Fibroblast of peridontal ligament (primary cell): ENCODE data around the gene ZNF276.
"Not testable (repeated sequence)": the region's sequence is repeated elsewhere in the genome, so short reads cannot be mapped to it uniquely, and the experiment has no call there.

Experiments used
- DNase-seq: peaks from one replicate; pipeline ENCODE4 v3.0.0-alpha.2; 2010; ENCODE audit errors: extremely low read depth

The ZNF276 gene

DNA sequence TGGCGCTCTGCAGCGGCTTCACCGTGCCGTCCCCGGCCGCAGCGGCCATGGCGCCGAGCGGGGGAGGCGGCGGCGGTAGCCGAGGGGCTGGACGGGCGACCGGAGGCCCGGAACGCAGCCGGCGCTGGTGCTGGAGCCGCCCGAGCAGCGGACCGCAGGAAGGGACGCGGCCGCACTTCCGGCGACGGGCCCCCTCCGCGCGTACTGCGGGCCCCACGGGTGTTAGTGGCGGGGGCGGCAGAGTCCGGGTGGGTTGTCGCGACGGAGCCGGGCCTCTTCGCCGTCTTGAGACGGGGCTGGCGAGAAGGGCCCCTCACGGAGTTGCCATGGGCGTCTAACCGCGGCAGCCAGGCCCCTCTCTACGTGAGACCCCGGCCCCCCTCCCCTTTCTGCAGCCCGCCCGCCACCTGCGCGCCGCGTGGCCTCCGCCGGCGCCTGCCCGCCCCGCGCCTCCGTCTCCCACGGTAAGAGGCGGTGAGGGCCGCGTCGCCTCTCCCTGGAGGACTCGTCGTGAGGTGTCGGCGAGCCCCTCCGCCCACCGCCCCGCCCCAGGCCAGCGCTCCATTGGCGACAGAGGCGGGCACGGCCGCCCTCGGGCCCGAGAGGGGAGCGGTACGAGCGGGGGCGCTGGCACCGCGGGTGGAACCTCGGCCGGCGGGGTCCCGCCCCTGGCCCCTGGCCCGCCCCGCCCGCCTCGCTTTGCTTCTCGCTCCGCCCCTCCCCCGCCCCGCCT, at the start of gene ZNF276, which contains the start of gene VPS9D1:
TSS of gene ZNF276 (plus strand) at position 725 of the 733 bp plus-strand sequence. CDS start 104 bp downstream, outside the sequence.
TSS of gene VPS9D1 (minus strand) at position 86 of the 733 bp plus-strand sequence. CDS start at position 49, 37 bp downstream.
- DNase-seq = peak; percentile 63

- DNase-seq = not testable (repeated sequence)
Observed at GRCh38 chr16:89671565-89671964, 49.8 kb upstream of the ZNF276 start.

DNA sequence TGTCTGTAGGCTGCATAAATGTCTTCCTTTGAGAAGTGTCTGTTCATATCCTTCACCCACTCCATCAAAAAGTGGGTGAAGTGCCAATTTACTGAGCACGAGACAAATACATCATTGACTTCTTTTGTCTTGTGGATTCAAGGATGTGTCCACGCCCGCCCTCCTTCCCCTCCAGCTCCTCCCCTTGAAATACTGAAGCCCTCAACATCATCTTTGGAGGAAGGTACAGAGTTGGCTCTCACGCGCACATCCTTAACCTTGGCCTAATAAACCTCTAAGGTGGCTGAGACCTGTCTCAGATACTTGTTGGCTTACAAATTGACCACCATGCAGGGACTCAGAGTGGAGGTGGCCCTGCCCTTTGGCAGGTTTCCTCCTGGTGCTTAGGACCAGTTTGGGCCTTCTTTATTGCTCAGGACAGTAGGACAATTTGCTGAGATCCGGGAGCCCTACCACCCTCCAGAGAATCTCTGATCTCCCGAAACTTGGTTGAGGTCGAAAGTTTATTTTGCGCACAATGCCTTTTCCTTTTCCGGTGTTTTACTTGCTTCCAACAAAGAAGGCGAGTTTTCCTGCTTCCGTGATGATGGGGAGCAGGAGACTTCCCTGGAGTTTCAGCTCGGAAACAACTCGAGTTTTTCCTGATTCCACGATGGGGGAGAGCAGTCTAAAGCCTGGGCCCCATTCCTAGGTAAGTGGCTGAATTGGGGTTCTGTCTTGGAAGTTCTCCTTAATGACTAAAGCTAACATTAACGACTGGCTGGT, 49.0 kb upstream of the ZNF276 start:
- DNase-seq = no peak

- DNase-seq = no peak
Observed at GRCh38 chr16:89678258-89678657, 43.1 kb upstream of the ZNF276 start.

DNA sequence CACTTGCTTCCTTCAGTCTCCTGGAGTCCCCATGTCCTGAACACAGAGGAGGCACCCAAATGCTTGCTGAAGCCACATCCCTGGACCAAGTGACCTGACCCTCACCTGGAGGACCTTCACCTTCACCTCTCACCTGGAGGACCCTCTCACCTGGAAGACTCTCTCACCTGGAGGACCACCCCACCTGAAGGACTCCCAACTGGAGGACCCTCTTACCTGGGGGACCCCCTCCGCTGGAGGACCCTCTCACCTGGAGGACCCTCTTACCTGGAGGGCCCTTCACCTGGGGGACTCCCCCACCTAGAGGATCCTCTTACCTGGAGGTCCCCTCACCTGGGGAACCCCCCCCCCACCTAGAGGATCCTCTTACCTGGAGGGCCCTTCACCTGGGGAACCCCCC, 35.4 kb upstream of the ZNF276 start:
- no peak for DNase-seq

DNA sequence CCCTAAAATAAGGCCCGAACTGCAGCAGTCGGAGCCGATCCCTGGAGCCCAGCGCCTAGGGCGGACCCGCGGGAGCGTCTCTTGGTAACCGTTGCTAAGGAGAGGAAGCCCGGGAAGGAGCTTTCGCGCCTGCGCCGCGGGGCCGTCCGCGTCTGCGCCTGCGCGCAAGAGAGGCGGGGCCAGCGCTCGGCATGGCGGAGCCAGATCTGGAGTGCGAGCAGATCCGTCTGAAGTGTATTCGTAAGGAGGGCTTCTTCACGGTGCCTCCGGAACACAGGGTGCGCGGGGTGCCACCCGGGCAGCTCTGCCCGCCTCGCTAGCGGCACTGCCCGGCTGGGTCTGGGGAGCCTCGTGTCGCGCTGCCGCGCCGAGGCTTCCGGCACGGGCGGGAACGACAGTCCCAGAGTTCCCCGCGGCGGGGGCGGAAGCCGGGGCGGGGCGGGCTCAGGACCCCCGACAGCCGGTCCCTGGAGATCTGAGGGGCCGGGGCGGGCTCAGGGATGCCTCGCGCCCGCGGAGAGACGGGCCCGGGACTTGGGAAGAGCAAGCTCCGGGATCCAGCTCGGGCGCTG, 34.7 kb upstream of the ZNF276 start, which contains the start of gene CDK10:
TSS of gene CDK10 (plus strand) at position 170 of the 572 bp plus-strand sequence. CDS start at position 192, 22 bp downstream.
- peak; percentile 84 for DNase-seq

GRCh38 chr16:89687092-89687940, 34.0 kb upstream of the ZNF276 start:
- peak; percentile 26 for DNase-seq

- no peak for DNase-seq
Observed at GRCh38 chr16:89688395-89688794, 32.9 kb upstream of the ZNF276 start.

GRCh38 chr16:89689142-89689541, 32.2 kb upstream of the ZNF276 start:
- no peak for DNase-seq

DNA sequence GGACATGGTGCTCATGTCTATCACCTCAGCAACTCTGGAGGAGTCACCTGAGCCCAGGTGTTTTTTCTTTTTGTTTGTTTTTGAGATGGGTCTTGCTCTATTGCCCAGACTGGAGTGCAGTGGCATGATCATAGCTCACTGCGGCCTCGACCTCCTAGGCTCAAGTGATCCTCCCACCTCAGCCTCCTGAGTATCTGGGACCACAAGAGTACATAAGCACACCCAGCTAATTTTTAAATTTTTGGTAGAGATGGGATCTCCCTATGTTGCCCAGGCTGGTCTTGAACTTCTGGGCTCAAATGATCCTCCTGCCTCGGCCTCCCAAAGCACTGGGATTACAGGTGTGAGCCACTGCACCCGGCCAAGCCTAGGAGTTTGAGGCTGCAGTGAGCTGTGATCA, 31.7 kb upstream of the ZNF276 start:
- not testable (repeated sequence) for DNase-seq

- DNase-seq = no peak
Observed at GRCh38 chr16:89690392-89690901, 30.9 kb upstream of the ZNF276 start.

DNA sequence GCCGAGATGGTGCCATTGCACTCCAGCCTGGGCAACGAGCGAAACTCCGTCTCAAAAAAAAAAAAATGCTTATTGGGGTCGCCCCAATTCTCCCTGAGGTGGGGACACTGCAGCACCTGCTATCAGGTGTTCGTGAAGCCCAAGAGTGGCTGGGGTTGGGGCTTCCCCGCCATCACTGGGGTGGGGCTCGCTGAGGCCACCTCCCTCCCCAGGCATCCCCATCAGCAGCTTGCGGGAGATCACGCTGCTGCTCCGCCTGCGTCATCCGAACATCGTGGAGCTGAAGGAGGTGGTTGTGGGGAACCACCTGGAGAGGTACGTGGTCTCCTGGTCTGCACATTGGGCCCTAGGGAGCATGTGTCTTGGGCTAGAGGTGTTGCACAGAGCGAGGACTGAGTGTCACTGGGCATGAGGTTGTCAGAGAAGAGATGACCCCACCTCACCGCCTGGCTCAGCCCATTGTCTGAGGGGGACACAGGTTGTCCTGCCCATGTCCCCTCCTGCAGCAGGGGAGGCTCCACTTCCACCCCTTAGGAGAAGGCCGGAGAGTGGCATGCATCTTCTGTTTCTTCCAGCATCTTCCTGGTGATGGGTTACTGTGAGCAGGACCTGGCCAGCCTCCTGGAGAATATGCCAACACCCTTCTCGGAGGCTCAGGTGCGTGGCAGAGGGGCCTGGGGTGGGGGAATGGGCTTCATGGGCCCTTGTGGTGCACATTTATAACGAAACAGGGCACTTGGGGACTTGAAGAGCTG, 29.9 kb upstream of the ZNF276 start:
- DNase-seq = no peak

DNA sequence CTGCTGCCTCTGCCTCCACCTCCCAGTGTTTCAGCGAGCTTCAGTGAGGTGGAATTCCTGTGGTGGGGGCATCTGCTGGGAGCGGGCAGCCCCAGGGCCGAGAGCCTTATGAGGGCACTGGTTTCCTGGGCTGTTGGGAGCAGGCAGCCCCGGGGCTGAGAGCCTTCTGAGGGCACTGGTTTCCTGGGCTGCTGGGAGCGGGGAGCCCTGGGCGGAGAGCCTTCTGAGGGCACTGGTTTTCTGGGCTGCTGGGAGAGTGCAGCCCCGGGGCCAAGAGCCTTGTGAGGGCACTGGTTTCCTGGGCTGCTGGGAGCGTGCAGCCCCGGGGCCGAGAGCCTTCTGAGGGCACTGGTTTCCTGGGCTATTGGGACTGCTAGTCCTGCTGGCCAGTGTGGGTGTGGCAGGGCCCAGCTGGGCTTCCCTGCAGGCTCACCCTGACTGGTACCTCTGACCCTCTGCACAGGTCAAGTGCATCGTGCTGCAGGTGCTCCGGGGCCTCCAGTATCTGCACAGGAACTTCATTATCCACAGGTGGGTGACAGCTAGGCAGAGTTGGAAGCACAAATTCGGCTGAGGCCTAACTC, 29.3 kb upstream of the ZNF276 start:
- no peak for DNase-seq

GRCh38 chr16:89693289-89693731, 28.0 kb upstream of the ZNF276 start:
- no peak for DNase-seq

DNA sequence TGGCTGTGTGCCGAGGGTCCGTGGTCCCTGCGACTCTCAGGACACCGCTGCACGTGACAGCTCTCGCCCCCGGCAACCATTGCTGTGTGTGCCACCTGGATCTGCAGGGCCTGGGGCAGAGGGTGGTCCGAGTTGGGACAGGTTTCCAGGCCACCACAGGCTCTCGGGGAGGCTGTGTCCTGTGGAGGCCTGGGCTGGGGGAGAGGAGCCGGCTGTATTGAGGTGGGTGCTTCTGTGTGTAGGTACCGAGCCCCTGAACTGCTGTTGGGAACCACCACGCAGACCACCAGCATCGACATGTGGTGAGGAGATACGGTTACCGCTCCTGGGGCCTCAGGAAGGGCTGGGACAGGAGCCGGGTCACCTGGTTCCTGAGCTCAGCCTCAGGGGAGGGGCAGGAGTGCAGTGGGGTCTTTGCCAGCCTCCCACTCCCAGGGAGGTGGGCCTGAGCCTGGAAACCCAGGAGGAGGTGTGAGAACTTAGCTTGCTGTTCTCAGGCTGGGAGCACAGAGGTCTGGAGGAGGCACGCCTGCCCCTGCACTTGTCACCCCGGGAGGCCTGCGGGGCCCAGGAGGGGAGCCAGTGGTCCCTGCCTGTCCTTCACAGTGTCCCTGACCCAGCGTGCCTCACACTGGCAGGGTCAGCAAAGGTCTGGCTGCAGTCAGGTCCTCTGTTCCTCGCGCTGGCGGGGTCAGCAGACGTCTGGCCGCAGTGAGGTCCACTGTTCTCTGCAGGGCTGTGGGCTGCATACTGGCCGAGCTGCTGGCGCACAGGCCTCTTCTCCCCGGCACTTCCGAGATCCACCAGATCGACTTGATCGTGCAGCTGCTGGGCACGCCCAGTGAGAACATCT, 27.2 kb upstream of the ZNF276 start:
- DNase-seq = no peak

GRCh38 chr16:89694784-89695085, 26.6 kb upstream of the ZNF276 start:
- not testable (repeated sequence) for DNase-seq

DNA sequence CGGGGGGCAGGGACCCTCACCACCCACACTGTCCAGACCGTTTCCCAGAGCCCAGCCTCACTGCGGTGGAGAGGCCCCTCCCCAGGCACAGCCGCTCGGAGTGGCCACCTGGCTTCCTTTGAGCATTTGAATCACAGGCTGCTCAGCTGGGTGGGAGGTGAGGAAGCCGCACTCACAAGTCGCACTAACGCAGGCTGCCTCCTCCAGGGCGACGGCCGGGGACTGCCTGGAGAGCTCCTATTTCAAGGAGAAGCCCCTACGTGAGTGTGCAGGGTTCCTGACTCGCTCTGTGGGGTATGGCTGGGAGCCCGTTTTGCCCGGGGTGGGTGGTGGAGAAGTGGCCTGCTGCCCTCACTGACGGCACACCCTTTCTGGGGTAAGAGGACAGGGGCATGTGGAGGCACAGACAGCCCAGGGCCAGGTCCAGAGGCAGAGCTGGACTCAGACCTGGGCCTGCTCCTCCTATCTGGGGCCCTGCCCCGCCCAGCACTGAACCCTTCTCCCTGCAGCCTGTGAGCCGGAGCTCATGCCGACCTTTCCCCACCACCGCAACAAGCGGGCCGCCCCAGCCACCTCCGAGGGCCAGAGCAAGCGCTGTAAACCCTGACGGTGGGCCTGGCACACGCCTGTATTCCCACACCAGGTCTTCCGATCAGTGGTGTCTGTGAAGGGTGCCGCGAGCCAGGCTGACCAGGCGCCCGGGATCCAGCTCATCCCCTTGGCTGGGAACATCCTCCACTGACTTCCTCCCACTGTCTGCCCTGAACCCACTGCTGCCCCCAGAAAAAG, 26.1 kb upstream of the ZNF276 start:
- DNase-seq = no peak

DNA sequence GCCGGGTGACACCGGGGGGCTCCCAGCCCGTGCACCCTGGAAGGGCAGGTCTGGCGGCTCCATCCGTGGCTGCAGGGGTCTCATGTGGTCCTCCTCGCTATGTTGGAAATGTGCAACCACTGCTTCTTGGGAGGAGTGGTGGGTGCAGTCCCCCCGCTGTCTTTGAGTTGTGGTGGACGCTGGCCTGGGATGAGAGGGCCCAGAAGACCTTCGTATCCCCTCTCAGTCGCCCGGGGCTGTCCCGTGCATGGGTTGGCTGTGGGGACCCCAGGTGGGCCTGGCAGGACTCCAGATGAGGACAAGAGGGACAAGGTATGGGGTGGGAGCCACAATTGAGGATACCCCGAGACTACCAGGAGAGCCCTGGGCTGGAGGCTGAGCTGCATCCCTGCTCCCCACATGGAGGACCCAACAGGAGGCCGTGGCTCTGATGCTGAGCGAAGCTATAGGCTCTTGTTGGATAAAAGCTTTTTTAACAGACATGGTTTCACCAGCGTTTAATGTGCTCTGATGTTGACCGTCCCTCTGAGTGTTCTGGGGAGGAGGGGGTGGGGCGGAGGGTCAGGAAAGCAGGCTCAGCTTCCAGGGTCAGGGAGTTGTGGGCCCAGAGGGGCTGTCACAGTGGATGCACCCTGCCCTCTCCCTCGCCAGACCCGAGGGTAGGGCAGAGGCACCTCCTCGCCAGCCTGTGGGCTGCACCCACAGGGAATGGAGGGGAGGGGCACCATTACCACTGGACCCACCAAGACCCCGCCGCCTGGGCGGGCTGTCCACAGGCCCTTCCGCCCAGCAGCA, 25.3 kb upstream of the ZNF276 start:
- no peak for DNase-seq
